ENCODE measurements around the gene PIK3CD. TPM values are rescaled to one million over a fixed set of nuclear protein-coding genes. Genes with fewer than 3 reads are reported as not detected.

The PIK3CD gene
- total RNA-seq, 1 donor from 2014 or later: 4.7 TPM

- Mint-ChIP-seq H3K27me3 (ENCODE audit: low read depth) (peaks cover 47% of the 10 kb centered on the region), H3K9me3 (no peaks in the 10 kb centered on the region), H3K4me1 (peaks cover 9% of the 10 kb centered on the region), H3K27ac (no peak overlapping the region), H3K36me3 (no peaks in the 10 kb centered on the region), H3K4me3 (no peak overlapping the region)
- DNase-seq (ENCODE audit: low spot score in 2 of 2, unreplicated experiment in 2 of 2): no peak
- TF ChIP-seq CTCF (IDR thresholded peaks at IDR 0.05; ENCODE audit: unreplicated experiment): no peak
Observed at GRCh38 chr1:9655836-9656235, 4.3 kb downstream of the PIK3CD start.

DNA sequence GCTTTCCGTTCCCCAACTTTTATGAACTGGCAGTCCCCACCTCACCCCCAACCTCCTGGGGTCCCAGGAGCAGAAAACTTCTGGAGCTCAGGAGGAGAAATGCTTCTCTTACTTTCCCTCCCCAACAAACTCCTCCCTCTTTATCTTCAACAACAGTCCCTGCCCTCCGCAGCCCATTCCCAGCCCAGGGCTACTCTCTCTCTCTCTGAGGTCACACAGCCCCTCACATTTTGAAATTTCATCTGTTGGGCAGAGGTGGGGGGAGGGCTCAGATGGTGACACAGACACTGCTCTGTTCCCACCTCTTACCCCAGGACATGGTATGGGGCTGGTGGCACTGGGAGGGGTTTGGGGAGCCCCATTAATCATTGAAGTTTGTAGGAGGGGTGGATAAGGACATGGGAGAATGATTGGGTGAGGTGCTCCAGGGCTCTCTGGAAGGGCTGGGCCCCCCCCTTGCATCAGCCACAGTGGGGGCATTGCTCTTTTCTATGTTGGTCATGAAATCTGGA is 6.0 kb downstream of the PIK3CD start:
- peaks cover 37% of the 10 kb centered on the region for H3K27me3 Mint-ChIP-seq (ENCODE audit: low read depth)
- peaks cover 6% of the 10 kb centered on the region for H3K4me1 Mint-ChIP-seq
- no peak for TF ChIP-seq CTCF (IDR thresholded peaks at IDR 0.05; ENCODE audit: unreplicated experiment)
- no peak for DNase-seq (ENCODE audit: low spot score in 2 of 2, unreplicated experiment in 2 of 2)
- no peaks in the 10 kb centered on the region for H3K36me3 Mint-ChIP-seq
- H3K27ac Mint-ChIP-seq: no peak overlapping the region
- H3K9me3 Mint-ChIP-seq: no peaks in the 10 kb centered on the region
- H3K4me3 Mint-ChIP-seq: no peak overlapping the region

DNA sequence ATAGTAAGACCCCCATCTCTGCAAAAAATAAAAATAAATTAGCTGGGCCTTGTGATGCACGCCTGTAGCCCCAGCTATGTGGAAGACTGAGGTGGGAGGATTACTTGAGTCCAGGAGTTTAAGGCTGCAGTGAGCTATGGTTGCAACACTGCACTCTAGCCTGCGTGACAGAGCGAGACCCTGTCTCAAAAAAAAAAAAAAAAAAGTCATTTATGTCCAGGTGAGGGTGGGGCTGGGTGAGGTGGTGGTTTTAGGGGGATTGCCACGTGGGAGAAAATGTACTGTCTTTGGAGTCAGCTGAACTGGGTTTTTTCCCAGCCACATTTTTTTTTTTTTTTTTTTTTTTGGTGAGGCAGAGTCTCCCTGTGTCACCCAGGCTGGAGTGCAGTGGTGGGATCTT is 6.7 kb downstream of the PIK3CD start:
- no peak for DNase-seq (ENCODE audit: low spot score in 2 of 2, unreplicated experiment in 2 of 2)
- TF ChIP-seq CTCF (IDR thresholded peaks at IDR 0.05; ENCODE audit: unreplicated experiment): no peak
- peaks cover 31% of the 10 kb centered on the region for H3K27me3 Mint-ChIP-seq (ENCODE audit: low read depth)
- no peaks in the 10 kb centered on the region for H3K36me3 Mint-ChIP-seq
- H3K27ac Mint-ChIP-seq: no peak overlapping the region
- no peaks in the 10 kb centered on the region for H3K9me3 Mint-ChIP-seq
- H3K4me3 Mint-ChIP-seq: no peak overlapping the region
- peaks cover 6% of the 10 kb centered on the region for H3K4me1 Mint-ChIP-seq

DNA sequence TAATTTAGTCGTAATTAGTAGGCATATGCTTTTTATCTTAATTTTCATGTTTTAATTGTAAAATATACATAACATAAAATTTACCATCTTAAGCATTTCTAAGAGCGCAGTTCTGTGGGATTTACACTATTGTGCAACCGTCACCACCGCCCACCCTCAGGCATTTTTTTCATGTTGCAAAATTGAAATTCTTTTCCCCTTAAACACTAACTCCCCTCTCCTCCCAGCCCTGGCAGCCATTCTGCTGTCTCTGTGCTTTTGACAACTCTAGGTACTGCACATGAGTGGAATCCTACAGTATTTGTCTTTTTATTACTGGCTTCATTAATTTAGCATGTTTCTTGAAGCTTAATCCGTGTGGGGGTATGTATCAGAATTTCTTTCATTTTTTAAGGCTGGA is 7.8 kb downstream of the PIK3CD start:
- peak overlapping the region; percentile 87 for H3K27ac Mint-ChIP-seq
- H3K4me1 Mint-ChIP-seq: peaks cover 6% of the 10 kb centered on the region
- TF ChIP-seq CTCF (IDR thresholded peaks at IDR 0.05; ENCODE audit: unreplicated experiment): no peak
- H3K27me3 Mint-ChIP-seq (ENCODE audit: low read depth): peaks cover 20% of the 10 kb centered on the region
- H3K9me3 Mint-ChIP-seq: no peaks in the 10 kb centered on the region
- no peaks in the 10 kb centered on the region for H3K36me3 Mint-ChIP-seq
- DNase-seq (ENCODE audit: low spot score in 2 of 2, unreplicated experiment in 2 of 2): peak in 1 of 2 experiments; percentile 41
- H3K4me3 Mint-ChIP-seq: no peak overlapping the region

DNA sequence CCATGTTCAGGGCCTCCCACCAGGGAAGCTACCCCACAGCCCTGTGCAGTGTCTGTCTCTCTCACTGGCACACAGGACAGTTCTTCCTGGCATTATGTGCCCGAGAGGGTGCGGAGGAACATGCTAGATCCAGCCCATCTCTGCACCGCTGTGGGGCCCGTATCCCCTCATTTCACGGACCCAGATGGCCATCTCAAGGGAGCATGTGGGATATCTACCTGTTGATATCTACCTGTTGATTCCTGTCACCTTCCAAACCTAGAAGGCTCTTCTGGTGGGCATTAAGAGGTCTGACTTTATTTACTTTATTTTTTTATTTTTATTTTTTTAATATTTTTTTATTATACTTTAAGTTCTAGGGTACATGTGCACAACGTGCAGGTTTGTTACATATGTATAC is 11.7 kb downstream of the PIK3CD start:
- Mint-ChIP-seq H3K36me3 (no peaks in the 10 kb centered on the region), H3K27ac (no peak overlapping the region), H3K27me3 (ENCODE audit: low read depth) (peaks cover 17% of the 10 kb centered on the region), H3K4me3 (no peak overlapping the region), H3K9me3 (no peaks in the 10 kb centered on the region), H3K4me1 (peaks cover 6% of the 10 kb centered on the region)
- TF ChIP-seq CTCF (IDR thresholded peaks at IDR 0.05; ENCODE audit: unreplicated experiment): no peak
- no peak for DNase-seq (ENCODE audit: low spot score in 2 of 2, unreplicated experiment in 2 of 2)

GRCh38 chr1:9665193-9665592 is 13.7 kb downstream of the PIK3CD start:
- Mint-ChIP-seq H3K27me3 (ENCODE audit: low read depth) (peaks cover 22% of the 10 kb centered on the region), H3K36me3 (no peaks in the 10 kb centered on the region), H3K4me1 (no peaks in the 10 kb centered on the region), H3K27ac (no peak overlapping the region), H3K4me3 (no peak overlapping the region), H3K9me3 (no peaks in the 10 kb centered on the region)
- DNase-seq (ENCODE audit: low spot score in 2 of 2, unreplicated experiment in 2 of 2): no peak
- no peak for TF ChIP-seq CTCF (IDR thresholded peaks at IDR 0.05; ENCODE audit: unreplicated experiment)

Measured in mesothelial cell of epicardium (in vitro differentiated cells).